SH-SY5Y (cell line): ENCODE results near the gene F11.

Experiments
- GATA2 ChIP-seq: IDR thresholded peaks from 2 replicates; pipeline ENCODE4 v1.6.1; 2011; ENCODE audit warnings: mild to moderate bottlenecking, low read depth, low read length
- GATA3 ChIP-seq: IDR thresholded peaks from 2 replicates; pipeline ENCODE4 v1.6.1; 2011; ENCODE audit warnings: low read depth, mild to moderate bottlenecking, low read length, moderate library complexity

- no peak for TF ChIP-seq GATA3
- no peak for TF ChIP-seq GATA2
These were observed 10.9 kb upstream of the F11 start for GRCh38 chr4:186255122-186255521.
